Smooth muscle cell of bladder (primary cell): Measurements from ENCODE around the gene FAM186B. TPM values are rescaled to one million over a fixed set of nuclear protein-coding genes. Genes with fewer than 3 reads are reported as not detected.

Source experiments
- total RNA-seq: library from RNA; depleted of rRNA; stranded (reverse); fragments of >200 nt; gene quantifications from 2 replicates; pipeline ENCODE4 v1.2.3, GENCODE V29; 2014

Gene FAM186B, protein sequence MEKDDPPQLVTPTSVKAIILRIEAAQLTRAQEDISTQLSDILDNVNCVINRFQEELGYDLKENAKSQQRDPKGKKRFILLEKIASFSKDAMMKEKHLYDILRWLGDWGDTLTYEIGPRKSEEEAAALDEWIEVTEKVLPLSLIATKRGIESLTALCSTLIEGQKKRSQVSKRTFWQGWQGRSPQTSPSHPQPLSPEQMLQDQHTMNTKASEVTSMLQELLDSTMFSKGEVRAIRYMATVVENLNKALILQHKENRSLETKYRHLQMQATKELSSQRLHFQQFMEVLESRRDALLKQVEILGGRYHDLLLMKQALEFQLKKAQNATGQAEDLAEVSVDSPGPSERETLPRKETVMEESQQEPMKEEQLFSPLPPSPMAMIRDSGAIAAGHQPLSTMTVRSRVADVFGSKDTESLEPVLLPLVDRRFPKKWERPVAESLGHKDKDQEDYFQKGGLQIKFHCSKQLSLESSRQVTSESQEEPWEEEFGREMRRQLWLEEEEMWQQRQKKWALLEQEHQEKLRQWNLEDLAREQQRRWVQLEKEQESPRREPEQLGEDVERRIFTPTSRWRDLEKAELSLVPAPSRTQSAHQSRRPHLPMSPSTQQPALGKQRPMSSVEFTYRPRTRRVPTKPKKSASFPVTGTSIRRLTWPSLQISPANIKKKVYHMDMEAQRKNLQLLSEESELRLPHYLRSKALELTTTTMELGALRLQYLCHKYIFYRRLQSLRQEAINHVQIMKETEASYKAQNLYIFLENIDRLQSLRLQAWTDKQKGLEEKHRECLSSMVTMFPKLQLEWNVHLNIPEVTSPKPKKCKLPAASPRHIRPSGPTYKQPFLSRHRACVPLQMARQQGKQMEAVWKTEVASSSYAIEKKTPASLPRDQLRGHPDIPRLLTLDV
- total RNA-seq, result 0.28 and 0.37 TPM in 2 replicates

DNA sequence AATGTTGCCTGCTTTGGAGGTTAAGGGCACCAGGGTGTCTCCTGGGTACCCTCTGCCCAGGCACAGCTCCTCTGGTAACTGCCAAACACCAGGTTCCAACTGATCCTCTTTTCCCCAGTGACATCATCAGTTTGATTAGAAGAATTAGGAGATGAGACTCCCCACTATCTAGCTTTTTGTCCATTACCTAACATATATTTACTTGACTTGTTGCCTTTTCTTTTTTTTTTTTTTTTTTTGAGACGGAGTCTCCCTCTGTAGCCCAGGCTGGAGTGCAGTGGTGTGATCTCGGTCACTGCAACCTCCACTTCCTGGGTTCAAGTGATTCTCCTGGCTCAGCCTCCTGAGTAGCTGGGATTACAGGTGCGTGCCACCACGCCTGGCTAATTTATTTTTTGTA is at the start of gene FAM186B:
FAM186B (minus strand) TSS at position 101 of the 400 bp plus-strand sequence. CDS start 162 bp downstream, outside the sequence.

DNA sequence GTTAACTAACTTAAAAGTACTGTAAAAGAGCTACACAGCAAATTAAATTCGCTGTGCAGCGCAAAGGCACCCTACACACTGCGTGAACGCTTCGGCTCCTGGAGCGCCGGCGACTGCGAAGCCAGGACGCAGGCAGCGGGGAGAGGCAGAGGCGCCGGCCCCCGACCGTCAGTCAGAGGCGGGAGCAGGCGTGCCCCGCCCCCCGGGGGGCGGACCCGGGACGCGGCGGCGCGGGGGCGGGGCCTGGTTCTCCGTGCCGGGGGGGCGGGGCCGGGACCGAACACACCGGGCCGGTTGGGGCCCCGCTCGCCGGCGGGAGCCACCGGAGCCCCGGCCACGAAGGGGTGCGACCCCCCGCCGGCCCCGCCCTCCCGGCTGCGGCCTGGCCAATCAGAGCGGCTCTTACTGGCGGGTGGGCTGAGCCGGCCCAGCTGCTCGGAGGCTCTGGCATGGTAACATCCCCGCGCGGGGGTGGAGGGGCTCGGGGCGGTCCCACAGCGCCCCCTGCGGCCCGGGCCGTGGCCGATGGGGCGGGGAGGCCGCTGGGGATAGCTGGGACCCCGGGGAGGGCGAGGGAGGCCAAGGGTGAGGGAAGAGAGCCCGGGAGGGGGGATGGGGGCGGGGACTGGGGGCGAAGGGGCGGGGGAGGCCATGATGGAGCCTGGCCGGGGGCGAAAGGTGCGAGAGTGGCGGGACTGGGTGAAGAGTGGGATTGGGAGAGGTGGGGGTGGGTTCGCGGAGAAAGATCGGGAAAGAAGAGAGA is 17.9 kb upstream of the FAM186B start, which contains the start of gene PRPF40B:
PRPF40B (plus strand) TSS at position 420 of the 763 bp plus-strand sequence; CDS start at position 450, 30 bp downstream.

DNA sequence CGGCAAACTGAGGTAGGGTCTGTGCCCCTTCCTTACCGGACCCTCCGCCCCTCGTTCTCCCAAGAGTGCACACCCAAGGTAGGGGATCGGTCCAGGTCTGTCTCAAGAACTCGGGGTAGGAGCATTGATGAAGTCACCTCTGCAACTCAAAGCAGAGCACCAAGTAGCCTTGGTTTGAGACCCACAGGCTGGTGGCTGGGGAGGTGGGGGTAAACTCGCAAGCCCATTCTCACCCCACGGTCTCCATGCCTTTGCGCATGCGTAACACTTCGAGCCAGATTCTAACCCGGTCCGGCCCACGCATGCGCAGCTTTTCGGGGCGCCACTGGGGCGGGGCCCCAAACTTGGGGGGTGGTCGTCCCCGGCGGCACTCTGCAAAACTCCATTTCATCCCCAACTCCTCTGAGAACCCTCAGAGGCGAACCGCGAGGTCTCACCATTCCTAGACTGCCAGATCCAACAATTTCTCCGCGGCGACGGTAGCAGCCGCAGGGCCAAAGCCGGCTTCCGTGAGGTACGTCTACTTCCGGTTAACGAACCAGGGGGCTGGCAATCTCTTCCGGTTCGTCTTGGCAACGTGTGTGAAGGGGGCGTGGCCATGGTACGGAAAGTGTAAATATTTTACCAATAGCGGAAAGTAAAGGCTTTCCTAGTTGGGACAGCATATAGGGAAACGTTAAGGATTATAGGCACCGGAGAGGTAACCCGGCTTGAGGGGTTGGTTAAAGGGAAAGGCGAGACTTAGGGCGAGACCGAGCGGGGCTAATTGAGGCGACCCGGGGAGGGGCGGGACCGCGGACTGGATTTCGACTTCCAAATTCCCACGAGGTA is 37.6 kb downstream of the FAM186B start, which contains the start of gene MCRS1:
MCRS1 (minus strand) TSS at position 532 of the 831 bp plus-strand sequence. CDS start 1,411 bp downstream, outside the sequence.

DNA sequence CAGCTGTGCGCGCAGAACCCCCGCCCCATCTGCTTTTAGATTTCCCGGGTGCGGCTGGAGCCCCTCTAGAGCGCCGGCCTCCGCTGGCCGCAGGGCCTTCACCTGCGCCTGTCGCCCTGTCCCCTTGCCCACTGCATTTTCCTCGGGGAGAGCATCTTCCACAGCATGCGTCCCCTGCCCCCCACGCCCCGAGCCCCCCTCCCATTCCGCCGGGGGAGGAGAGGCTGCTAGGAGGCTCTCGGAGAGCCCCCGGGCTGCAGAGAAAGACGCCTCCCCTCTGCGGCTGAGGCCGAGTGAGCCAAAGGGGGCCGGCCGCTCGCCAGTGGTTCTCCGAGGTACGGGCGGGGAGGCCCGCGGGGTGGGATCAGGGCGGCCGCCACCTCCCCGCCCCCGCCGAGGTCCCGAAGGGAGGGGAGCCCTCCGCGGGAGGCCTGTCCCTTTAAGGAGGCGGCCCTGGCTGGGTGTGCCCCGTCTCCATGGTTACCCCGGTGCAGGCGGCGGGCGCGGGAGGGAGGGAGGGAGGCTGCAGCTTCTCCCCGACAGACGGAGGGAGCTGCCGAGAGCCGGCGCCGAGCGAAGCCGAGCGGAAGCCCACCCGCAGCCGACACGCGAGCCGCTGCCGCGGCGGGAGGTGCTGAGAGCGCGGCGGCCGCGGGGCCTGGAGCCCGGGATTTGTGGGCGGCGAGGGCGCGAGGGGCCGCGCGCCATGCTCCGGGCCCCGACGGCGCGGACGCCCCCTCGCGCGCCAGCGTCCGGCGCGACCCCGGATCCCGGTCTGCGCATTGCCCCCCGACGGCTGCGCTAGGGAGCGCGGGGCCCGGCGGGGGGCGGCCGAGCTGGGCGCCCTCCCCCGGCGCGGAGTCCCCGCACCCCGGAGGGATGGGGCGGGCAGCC is 66.7 kb downstream of the FAM186B start, which contains the start of gene KCNH3:
KCNH3 (plus strand) TSS at position 521 of the 894 bp plus-strand sequence. CDS start 387 bp downstream, outside the sequence.

Other genes starting within 250 kb of the FAM186B start
- 27.7 and 31.4 TPM in 2 replicates for gene SPATS2, start 238.2 kb downstream of the FAM186B start, total RNA-seq
- under 0.01 and 0.09 TPM in 2 replicates for gene KCNH3, start 66.6 kb downstream of the FAM186B start, total RNA-seq
- 47.2 and 54.0 TPM in 2 replicates for gene MCRS1, start 37.5 kb downstream of the FAM186B start, total RNA-seq
- gene PRPF40B, start 17.9 kb upstream of the FAM186B start, total RNA-seq, result 8.2 and 12.8 TPM in 2 replicates
- gene FMNL3, start 101.8 kb upstream of the FAM186B start, total RNA-seq, result 13.9 TPM in 2 replicates
- gene TMBIM6, start 135.9 kb upstream of the FAM186B start, total RNA-seq, result 372 and 422 TPM in 2 replicates
- 14.6 and 16.1 TPM in 2 replicates for gene NCKAP5L, start 222.8 kb upstream of the FAM186B start, total RNA-seq
- 3.8 and 3.9 TPM in 2 replicates for gene BCDIN3D, start 237.5 kb upstream of the FAM186B start, total RNA-seq